GM23338 (cell line): ENCODE data around the gene FAM241B. TPM values are rescaled to one million over a fixed set of nuclear protein-coding genes. Genes with fewer than 3 reads are reported as not detected.

Experiments
- ATAC-seq: fragments of 200-7000 bp; cut with Tn5 transposase; 3 replicates; pipeline ENCODE4 v1.9.1; 2020
- DNase-seq: peaks from one replicate; pipeline ENCODE4 v3.0.0-alpha.2; 2015; ENCODE audit warnings: low spot score
- H2AFZ ChIP-seq: fragments of 200-600 bp; sonication (generic); 2 replicates; pipeline ENCODE4 v1.8.0; 2016; ENCODE audit warnings: antibody characterized with exemption, mild to moderate bottlenecking, moderate library complexity
- H3F3A ChIP-seq: fragments of 200-600 bp; sonication (generic); replicated peaks from 2 replicates; pipeline ENCODE4 v1.8.0; 2017; ENCODE audit warnings: antibody characterized with exemption, mixed run types, low read depth
- H3K27ac ChIP-seq: fragments of 200-600 bp; sonication (generic); 2 replicates; pipeline ENCODE4 v1.6.1; 2016; ENCODE audit warnings: low read depth
- H3K27me3 ChIP-seq: fragments of 200-600 bp; sonication (generic); 2 replicates; pipeline ENCODE4 v1.8.0; 2016; ENCODE audit warnings: mild to moderate bottlenecking, mixed run types, moderate library complexity; ENCODE audit not compliant: insufficient read depth
- H3K36me3 ChIP-seq: fragments of 200-600 bp; sonication (generic); 2 replicates; pipeline ENCODE4 v1.8.0; 2016; ENCODE audit warnings: mild to moderate bottlenecking; ENCODE audit not compliant: insufficient read depth
- H3K4me1 ChIP-seq: fragments of 200-600 bp; sonication (generic); 2 replicates; pipeline ENCODE4 v1.8.0; 2016; ENCODE audit warnings: mild to moderate bottlenecking, moderate library complexity; ENCODE audit not compliant: insufficient read depth
- H3K4me2 ChIP-seq: fragments of 200-600 bp; sonication (generic); 2 replicates; pipeline ENCODE4 v1.7.1; 2017; ENCODE audit warnings: mixed run types
- H3K4me3 ChIP-seq: fragments of 200-600 bp; sonication (generic); 2 replicates; pipeline ENCODE4 v1.6.1; 2016; ENCODE audit warnings: mixed run types
- H3K79me2 ChIP-seq: fragments of 200-600 bp; sonication (generic); replicated peaks from 2 replicates; pipeline ENCODE4 v1.8.0; 2017; ENCODE audit warnings: mild to moderate bottlenecking; ENCODE audit not compliant: insufficient read depth
- H3K9me2 ChIP-seq: fragments of 200-600 bp; sonication (generic); 2 replicates; pipeline ENCODE4 v1.8.0; 2017; ENCODE audit not compliant: insufficient read depth
- H4K20me1 ChIP-seq: fragments of 200-600 bp; sonication (generic); replicated peaks from 2 replicates; pipeline ENCODE4 v1.8.0; 2017; ENCODE audit warnings: mild to moderate bottlenecking; ENCODE audit not compliant: insufficient read depth
- H3K27ac Mint-ChIP-seq: 2 replicates; pipeline ENCODE4 v1.8.0; 2020; ENCODE audit warnings: inconsistent platforms, mild to moderate bottlenecking, moderate library complexity, mixed read lengths
- H3K27me3 Mint-ChIP-seq: 3 replicates; pipeline ENCODE4 v1.8.0; 2022; ENCODE audit warnings: low read depth, mild to moderate bottlenecking, moderate library complexity, mixed read lengths, inconsistent platforms; ENCODE audit not compliant: insufficient read depth, poor library complexity
- H3K36me3 Mint-ChIP-seq: 3 replicates; pipeline ENCODE4 v1.8.0; 2021; ENCODE audit warnings: low read depth, mild to moderate bottlenecking, inconsistent platforms, moderate library complexity, mixed read lengths
- H3K4me1 Mint-ChIP-seq: 3 replicates; pipeline ENCODE4 v1.8.0; 2020; ENCODE audit warnings: mild to moderate bottlenecking, inconsistent platforms, mixed read lengths
- H3K4me3 Mint-ChIP-seq: 3 replicates; pipeline ENCODE4 v1.8.0; 2021; ENCODE audit warnings: moderate library complexity, mild to moderate bottlenecking, inconsistent platforms, mixed read lengths
- H3K9me3 Mint-ChIP-seq: 3 replicates; pipeline ENCODE4 v1.8.0; 2020; ENCODE audit warnings: moderate library complexity, mild to moderate bottlenecking, inconsistent platforms, mixed read lengths
- CREB1 ChIP-seq: fragments of 250-450 bp; sonication (Bioruptor Pico); IDR thresholded peaks from 2 replicates; pipeline ENCODE4 v1.5.0; 2020; ENCODE audit warnings: low read depth, mild to moderate bottlenecking, moderate library complexity
- EZH2 ChIP-seq: fragments of 200-600 bp; sonication (generic); IDR thresholded peaks from one replicate; pipeline ENCODE4 v1.8.0; 2017; ENCODE audit warnings: antibody characterized with exemption, mild to moderate bottlenecking, low read depth; ENCODE audit not compliant: unreplicated experiment
- EZH2phosphoT487 ChIP-seq: fragments of 200-600 bp; sonication (generic); IDR thresholded peaks from one replicate; pipeline ENCODE4 v1.8.1; 2018; ENCODE audit warnings: antibody characterized with exemption; ENCODE audit not compliant: unreplicated experiment
- NANOG ChIP-seq: IDR thresholded peaks from 2 replicates; pipeline ENCODE4 v1.6.1; 2016; ENCODE audit warnings: antibody characterized with exemption, borderline replicate concordance
- POLR2AphosphoS5 ChIP-seq: IDR thresholded peaks from 2 replicates; pipeline ENCODE4 v1.6.1; 2016; ENCODE audit warnings: antibody characterized with exemption, low read depth
- STAT1 ChIP-seq: IDR thresholded peaks from one replicate; pipeline ENCODE4 v1.6.1; 2016; ENCODE audit warnings: antibody characterized with exemption; ENCODE audit not compliant: unreplicated experiment
- ZNF114 ChIP-seq: fragments of 250-450 bp; sonication (Bioruptor Pico); IDR thresholded peaks from 2 replicates; pipeline ENCODE4 v1.5.0; 2020; ENCODE audit warnings: mild to moderate bottlenecking, moderate library complexity
- ZNF331 ChIP-seq: fragments of 250-450 bp; sonication (Bioruptor Pico); IDR thresholded peaks from 2 replicates; pipeline ENCODE4 v1.5.0; 2020; ENCODE audit warnings: low read depth, mild to moderate bottlenecking, moderate library complexity
- polyA plus RNA-seq: library from polyadenylated mRNA; unstranded; fragments of >200 nt; fragmentation: Nextera tagmentation; extraction: Ambion mirVana; gene quantifications from 2 replicates; pipeline ENCODE4 v1.2.1, GENCODE V29; 2016
- total RNA-seq: library from RNA; depleted of rRNA; stranded (reverse); fragments of >200 nt; shearing (Covaris generic); gene quantifications from 2 replicates; pipeline ENCODE4 v1.2.3, GENCODE V29; 2014
- TF ChIP-seq, protein P1 (sequence below): fragments of 250-450 bp; sonication (Bioruptor Pico); IDR thresholded peaks from 2 replicates; pipeline ENCODE4 v1.5.0; 2020; ENCODE audit warnings: mild to moderate bottlenecking, moderate library complexity
- TF ChIP-seq, protein P2 (sequence below): IDR thresholded peaks from 2 replicates; pipeline ENCODE4 v1.6.1; 2016; ENCODE audit warnings: antibody characterized with exemption
- TF ChIP-seq, protein P3 (sequence below), 2 experiments: fragments of 200-600 bp in 1 of 2; sonication (generic) in 1 of 2; conservative IDR thresholded peaks; 2 replicates each; pipeline versions ENCODE4 v1.5.1 to v1.6.1; 2016 to 2017; ENCODE audit warnings: antibody characterized with exemption in 2 of 2, low read depth in 2 of 2, mild to moderate bottlenecking in 2 of 2, moderate library complexity in 1 of 2

FAM241B gene
- total and polyA plus RNA-seq, 2 experiments from 2014 or later = 6.7 to 28.3 TPM

DNA sequence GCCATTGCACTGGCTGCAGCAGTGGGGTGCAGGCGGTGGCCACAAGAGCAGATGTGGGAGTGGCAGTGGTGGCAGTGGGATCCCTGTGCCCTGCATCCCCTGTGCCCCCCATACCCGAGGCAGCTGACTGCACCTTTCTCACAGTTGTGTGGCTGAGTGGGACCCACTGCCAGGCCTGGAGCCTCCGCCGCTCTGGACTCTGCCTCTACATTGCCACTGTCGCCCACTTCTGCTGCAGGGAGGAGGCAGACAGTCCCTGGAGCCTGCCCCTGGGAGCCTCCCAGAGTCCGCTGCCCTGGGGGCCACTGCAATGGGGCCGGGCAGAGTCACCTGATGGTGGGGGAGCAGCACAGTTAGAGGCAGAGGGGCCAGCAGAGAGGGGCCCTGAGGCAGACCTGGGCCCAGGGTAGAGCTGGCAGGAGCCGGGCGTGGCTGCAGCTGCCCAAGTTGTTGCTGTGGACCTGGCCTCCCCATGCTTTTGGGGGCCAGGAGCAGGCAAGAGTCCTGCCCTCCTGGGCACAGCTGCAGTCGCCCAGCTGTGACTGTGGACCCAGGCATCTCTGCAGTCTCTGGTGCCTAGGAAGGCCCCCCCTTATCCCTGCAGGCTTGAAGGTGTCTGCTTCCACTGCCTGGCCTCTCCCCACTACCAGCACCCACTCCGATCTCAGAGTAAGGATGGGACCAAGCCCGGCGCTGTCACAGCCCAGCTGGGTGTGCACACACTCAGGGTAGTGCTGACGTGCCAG is 22.2 kb downstream of the FAM241B start:
- H3K27me3 Mint-ChIP-seq = peaks cover 13% of the 10 kb centered on the region
- H3K27me3 ChIP-seq = no peaks in the 10 kb centered on the region
- H3K9me2 ChIP-seq = no peaks in the 10 kb centered on the region
- TF ChIP-seq, protein P1, sequence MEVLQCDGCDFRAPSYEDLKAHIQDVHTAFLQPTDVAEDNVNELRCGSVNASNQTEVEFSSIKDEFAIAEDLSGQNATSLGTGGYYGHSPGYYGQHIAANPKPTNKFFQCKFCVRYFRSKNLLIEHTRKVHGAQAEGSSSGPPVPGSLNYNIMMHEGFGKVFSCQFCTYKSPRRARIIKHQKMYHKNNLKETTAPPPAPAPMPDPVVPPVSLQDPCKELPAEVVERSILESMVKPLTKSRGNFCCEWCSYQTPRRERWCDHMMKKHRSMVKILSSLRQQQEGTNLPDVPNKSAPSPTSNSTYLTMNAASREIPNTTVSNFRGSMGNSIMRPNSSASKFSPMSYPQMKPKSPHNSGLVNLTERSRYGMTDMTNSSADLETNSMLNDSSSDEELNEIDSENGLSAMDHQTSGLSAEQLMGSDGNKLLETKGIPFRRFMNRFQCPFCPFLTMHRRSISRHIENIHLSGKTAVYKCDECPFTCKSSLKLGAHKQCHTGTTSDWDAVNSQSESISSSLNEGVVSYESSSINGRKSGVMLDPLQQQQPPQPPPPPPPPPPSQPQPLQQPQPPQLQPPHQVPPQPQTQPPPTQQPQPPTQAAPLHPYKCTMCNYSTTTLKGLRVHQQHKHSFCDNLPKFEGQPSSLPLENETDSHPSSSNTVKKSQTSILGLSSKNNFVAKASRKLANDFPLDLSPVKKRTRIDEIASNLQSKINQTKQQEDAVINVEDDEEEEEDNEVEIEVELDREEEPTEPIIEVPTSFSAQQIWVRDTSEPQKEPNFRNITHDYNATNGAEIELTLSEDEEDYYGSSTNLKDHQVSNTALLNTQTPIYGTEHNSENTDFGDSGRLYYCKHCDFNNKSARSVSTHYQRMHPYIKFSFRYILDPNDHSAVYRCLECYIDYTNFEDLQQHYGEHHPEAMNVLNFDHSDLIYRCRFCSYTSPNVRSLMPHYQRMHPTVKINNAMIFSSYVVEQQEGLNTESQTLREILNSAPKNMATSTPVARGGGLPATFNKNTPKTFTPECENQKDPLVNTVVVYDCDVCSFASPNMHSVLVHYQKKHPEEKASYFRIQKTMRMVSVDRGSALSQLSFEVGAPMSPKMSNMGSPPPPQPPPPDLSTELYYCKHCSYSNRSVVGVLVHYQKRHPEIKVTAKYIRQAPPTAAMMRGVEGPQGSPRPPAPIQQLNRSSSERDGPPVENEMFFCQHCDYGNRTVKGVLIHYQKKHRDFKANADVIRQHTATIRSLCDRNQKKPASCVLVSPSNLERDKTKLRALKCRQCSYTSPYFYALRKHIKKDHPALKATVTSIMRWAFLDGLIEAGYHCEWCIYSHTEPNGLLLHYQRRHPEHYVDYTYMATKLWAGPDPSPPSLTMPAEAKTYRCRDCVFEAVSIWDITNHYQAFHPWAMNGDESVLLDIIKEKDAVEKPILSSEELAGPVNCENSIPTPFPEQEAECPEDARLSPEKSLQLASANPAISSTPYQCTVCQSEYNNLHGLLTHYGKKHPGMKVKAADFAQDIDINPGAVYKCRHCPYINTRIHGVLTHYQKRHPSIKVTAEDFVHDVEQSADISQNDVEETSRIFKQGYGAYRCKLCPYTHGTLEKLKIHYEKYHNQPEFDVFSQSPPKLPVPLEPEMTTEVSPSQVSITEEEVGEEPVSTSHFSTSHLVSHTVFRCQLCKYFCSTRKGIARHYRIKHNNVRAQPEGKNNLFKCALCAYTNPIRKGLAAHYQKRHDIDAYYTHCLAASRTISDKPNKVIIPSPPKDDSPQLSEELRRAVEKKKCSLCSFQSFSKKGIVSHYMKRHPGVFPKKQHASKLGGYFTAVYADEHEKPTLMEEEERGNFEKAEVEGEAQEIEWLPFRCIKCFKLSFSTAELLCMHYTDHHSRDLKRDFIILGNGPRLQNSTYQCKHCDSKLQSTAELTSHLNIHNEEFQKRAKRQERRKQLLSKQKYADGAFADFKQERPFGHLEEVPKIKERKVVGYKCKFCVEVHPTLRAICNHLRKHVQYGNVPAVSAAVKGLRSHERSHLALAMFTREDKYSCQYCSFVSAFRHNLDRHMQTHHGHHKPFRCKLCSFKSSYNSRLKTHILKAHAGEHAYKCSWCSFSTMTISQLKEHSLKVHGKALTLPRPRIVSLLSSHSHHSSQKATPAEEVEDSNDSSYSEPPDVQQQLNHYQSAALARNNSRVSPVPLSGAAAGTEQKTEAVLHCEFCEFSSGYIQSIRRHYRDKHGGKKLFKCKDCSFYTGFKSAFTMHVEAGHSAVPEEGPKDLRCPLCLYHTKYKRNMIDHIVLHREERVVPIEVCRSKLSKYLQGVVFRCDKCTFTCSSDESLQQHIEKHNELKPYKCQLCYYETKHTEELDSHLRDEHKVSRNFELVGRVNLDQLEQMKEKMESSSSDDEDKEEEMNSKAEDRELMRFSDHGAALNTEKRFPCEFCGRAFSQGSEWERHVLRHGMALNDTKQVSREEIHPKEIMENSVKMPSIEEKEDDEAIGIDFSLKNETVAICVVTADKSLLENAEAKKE = no peak
- TF ChIP-seq, protein P2, sequence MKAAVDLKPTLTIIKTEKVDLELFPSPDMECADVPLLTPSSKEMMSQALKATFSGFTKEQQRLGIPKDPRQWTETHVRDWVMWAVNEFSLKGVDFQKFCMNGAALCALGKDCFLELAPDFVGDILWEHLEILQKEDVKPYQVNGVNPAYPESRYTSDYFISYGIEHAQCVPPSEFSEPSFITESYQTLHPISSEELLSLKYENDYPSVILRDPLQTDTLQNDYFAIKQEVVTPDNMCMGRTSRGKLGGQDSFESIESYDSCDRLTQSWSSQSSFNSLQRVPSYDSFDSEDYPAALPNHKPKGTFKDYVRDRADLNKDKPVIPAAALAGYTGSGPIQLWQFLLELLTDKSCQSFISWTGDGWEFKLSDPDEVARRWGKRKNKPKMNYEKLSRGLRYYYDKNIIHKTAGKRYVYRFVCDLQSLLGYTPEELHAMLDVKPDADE = no peak
- TF ChIP-seq ZNF331 = no peak
- TF ChIP-seq CREB1 (CRISPR knock-in tag) = no peak
- H3K4me3 ChIP-seq = no peak overlapping the region
- H4K20me1 ChIP-seq = no peaks in the 10 kb centered on the region
- DNase-seq = no peak
- peaks cover 9% of the 10 kb centered on the region for H3K9me3 Mint-ChIP-seq
- no peak for ATAC-seq
- H3K4me2 ChIP-seq = no peak overlapping the region
- H3K4me1 Mint-ChIP-seq = peaks cover 24% of the 10 kb centered on the region
- H3K27ac Mint-ChIP-seq = no peak overlapping the region
- H3K27ac ChIP-seq = no peak overlapping the region
- no peaks in the 10 kb centered on the region for H3K36me3 Mint-ChIP-seq
- H3K4me3 Mint-ChIP-seq = no peak overlapping the region
- H3K79me2 ChIP-seq = no peaks in the 10 kb centered on the region
- H3F3A ChIP-seq = no peaks in the 10 kb centered on the region
- H3K4me1 ChIP-seq = no peaks in the 10 kb centered on the region; the same call in 1 of the 2 replicates
- no peaks in the 10 kb centered on the region for H3K36me3 ChIP-seq
- no peak overlapping the region for H2AFZ ChIP-seq

DNA sequence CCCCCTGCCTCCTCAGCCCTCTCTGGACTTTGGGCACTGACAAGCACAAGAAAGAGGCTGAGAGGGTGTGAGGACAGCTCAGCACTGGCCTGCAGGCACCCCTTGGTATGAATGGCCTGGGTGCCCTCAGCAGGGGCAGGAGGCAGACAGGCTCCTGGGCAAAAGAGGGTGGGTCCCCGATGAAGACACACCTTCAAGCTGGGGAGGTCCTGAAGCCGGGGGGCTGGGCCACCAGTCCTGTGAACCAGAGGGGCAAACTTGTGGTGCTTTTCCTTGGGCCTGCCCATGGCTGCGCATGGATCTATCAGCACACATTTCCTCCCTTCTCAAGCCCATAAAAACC is 22.8 kb downstream of the FAM241B start:
- Histone ChIP-seq H3K9me2 (no peaks in the 10 kb centered on the region), H3K4me1 (no peaks in the 10 kb centered on the region; the same call in 1 of the 2 replicates), H3K36me3 (no peaks in the 10 kb centered on the region), H3F3A (no peaks in the 10 kb centered on the region), H3K27me3 (no peaks in the 10 kb centered on the region), H4K20me1 (no peaks in the 10 kb centered on the region), H3K27ac (no peak overlapping the region), H3K4me2 (no peak overlapping the region), H2AFZ (no peak overlapping the region), H3K4me3 (no peak overlapping the region), H3K79me2 (no peaks in the 10 kb centered on the region)
- ATAC-seq (no peak), DNase-seq (no peak)
- Mint-ChIP-seq H3K27ac (no peak overlapping the region), H3K4me3 (no peak overlapping the region), H3K4me1 (peaks cover 23% of the 10 kb centered on the region), H3K36me3 (no peaks in the 10 kb centered on the region), H3K27me3 (peaks cover 15% of the 10 kb centered on the region), H3K9me3 (peaks cover 9% of the 10 kb centered on the region)
- TF ChIP-seq, protein P2 = no peak
- TF ChIP-seq ZNF114 (CRISPR knock-in tag) = no peak
- no peak for TF ChIP-seq EZH2
- TF ChIP-seq ZNF331 = no peak
- TF ChIP-seq POLR2AphosphoS5 = no peak
- TF ChIP-seq EZH2phosphoT487 = no peak
- TF ChIP-seq, protein P3, sequence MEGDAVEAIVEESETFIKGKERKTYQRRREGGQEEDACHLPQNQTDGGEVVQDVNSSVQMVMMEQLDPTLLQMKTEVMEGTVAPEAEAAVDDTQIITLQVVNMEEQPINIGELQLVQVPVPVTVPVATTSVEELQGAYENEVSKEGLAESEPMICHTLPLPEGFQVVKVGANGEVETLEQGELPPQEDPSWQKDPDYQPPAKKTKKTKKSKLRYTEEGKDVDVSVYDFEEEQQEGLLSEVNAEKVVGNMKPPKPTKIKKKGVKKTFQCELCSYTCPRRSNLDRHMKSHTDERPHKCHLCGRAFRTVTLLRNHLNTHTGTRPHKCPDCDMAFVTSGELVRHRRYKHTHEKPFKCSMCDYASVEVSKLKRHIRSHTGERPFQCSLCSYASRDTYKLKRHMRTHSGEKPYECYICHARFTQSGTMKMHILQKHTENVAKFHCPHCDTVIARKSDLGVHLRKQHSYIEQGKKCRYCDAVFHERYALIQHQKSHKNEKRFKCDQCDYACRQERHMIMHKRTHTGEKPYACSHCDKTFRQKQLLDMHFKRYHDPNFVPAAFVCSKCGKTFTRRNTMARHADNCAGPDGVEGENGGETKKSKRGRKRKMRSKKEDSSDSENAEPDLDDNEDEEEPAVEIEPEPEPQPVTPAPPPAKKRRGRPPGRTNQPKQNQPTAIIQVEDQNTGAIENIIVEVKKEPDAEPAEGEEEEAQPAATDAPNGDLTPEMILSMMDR (conservative IDR thresholded peaks at IDR 0.05; ENCODE audit: low read depth in 2 of 2) = no peak
- no peak for TF ChIP-seq STAT1
- no peak for TF ChIP-seq CREB1 (CRISPR knock-in tag)
- TF ChIP-seq NANOG = no peak
